ENCODE data around the gene MBOAT2.

Gene MBOAT2

DNA sequence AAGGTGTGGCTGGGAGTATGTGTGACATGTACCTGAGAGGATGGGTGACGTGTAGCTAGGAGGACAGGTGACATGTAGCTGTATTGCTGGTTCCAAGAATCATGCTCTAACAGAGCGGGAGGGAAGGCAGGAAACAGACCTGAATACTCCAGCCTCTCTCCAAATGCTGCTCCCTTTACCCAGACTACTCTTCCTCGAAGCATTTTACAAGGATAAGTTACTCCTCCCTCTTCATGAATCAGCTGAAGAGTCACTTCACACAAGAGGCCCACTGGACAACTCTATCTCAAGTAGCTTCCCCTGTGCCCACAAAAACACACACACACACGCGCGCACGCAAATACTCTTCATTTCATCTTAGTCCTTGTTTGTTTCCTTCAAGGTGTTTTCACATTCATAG lies 113.5 kb downstream of the MBOAT2 start:
- no peak for DNase-seq

DNA sequence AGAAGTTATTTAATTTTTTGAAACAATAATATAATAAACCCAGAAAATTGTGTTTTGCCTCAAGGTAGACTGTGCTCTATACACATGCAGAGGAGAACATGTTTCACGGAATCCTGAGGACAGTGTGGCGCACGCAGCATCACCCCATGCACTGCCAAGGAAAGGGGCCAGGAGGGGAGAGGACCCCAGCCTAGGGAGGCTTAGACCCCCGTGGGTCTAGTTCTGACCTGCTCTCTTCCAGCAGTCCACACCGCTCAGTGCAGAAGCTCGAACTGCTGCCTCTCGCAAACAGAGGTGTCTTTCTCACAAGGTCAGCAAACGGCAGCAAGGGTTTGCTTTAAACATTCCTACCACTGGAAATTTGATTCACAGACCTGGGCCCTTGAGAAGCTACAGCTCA lies 114.5 kb downstream of the MBOAT2 start:
- DNase-seq = no peak

DNA sequence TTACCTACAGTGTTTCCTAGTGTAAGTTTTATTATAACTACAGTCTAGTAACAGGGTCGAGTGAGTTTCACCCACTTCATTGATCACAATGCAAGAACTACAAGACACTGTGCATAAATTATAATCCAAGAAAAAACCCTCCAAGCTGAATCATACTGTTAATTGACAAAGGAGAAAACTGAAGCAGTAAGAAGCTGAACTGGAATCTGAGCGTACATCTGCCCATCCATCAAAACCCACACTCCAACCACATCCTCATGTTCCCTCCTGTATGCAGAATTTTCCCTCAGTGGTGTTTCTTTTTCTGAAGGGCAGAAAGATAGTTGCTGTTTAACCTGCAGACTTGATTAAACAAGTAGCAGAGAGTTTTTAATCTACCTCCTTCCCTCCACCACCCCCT lies 116.6 kb downstream of the MBOAT2 start:
- no peak for DNase-seq

DNA sequence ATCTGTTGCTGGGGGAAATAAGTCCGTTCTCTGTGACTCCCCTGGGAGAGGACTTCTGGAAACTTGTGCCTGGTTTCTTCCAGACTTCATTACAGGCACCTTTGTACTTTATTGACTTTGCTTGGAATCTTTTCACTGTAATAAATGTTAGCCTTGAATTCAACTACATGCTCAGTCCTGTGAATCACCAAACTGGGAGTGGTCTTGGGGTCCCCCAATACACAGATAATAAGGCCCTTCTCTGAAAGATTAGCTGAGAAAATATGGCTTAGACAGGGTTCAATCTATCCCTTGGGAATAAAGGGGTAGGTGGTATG lies 117.3 kb downstream of the MBOAT2 start:
- DNase-seq = no peak

DNA sequence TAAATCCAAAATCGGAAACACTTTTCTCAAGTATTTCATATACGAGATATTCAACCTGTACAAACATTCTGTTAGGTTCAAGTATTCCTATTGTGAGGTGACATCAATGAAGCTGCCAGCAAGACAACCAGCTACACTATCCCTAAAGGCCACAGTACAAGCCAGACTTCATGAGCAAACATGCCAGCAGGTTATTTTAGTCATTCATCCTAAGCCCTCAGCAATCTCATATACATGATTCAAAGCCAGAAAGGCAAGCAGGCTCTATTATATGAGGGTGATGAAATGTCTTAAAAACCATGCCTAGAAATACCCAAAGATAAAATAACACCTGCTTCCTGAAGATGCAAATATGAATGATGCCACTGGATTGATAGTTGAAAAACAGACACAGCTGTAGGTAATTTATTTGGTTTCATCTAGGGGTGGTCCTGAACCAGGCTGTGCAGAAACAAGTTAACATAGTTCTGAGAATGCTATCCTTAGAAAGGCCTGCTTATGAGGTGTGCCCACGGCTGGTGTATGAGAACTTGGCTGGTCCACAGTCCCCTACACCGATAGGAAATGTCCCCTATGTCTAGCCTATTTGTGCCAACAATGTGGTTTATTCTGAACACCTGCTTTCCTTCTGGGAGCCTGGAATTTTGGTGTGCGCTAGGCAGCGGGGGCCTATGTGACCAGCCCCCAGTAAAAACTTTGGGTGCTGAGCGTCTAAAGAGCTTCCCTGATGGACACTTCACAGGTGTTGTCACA lies 117.9 kb downstream of the MBOAT2 start:
- DNase-seq = no peak

DNA sequence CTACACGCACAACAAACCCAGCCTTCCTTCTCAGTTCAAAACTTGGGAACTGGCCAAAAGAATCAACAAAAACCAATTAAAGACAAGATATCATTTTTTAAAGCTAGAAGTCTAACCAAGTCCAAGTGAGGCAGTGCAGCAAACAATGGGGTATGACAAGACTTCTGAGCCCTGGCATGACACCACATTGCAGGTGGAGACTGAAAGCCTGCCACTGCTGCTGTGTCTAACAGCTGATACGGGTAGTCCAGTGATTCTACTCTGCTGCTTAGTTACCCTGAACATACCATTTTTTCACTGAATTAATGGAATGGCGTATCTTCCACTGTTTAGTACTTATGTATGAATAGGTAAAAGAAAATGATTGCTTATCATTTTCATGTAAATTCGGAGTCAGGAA lies 118.7 kb downstream of the MBOAT2 start:
- no peak for DNase-seq

DNA sequence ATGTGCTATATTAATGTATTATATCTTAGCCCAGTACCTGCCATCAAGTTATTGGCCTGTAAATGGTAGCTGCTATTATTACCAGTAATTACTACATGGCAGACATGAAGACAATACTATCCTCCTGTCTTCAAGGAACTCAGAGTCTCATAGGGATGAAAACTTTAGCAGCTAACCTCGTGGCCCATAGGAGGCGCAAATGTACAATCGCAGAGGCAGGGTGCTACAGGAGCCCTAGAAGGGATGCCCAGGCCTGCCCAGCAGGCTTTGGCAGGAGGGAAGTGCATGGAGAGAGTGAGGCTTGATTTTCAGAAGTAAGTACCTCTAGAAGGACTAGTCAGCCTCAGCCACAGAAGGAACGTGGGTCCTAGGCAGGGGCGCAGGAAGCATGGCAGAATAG lies 121.4 kb downstream of the MBOAT2 start:
- no peak for DNase-seq

DNA sequence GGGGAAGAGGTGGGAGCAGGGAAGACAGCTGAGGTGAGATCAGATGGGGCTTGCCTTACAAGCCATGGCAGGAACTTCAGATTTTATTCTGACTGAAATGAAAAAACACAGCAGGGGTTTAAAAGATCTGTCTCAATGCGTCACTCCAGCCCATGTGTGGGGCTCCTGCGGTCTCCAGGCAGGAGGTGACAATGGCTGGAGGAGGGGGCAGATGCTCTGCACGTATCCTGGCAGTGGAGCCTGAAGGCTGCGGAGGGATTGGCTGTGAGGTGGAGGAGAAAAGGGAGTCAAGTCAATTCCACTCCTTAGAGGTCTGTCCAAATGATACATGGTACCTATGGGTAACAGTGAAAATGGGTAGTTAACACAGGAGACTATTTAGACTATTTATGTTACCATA lies 125.6 kb downstream of the MBOAT2 start:
- no peak for DNase-seq

DNA sequence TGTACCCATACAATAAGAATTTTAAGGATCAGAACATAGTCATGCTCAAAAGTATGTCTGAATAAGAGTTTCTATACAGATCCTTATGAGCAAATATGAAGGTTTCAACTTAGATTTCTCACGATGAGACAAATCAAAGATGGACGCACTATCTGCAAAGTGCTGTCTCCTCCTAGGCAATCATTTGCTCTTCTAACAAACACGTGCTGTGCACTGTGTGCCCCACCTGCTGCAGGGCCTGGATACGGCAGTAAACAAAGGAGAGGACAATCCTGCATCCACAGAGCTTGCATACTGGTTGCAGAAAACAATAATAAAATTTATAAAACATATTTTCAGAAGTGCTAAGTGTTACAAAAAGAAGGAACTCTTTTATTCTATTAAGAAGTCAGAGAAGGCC lies 126.2 kb downstream of the MBOAT2 start:
- no peak for DNase-seq

DNA sequence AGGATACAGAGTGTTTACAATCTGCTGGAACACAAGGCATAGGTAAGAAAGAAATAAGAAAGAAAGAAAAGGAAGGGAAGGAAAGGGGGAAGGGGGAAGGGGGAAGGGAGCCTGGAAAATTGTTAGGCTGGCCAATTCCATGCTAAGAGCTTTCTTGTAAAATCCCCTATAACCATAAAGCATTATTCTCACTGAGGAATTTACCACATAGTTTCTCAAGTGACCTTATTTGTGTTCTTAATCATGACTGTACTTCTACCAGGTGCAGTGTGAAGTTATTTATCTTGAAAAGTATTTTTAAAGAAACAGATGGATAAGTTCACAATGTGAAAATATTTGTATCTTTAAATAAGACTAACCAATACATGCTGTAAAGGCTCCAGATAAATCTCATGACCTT lies 126.9 kb downstream of the MBOAT2 start:
- DNase-seq = no peak

DNA sequence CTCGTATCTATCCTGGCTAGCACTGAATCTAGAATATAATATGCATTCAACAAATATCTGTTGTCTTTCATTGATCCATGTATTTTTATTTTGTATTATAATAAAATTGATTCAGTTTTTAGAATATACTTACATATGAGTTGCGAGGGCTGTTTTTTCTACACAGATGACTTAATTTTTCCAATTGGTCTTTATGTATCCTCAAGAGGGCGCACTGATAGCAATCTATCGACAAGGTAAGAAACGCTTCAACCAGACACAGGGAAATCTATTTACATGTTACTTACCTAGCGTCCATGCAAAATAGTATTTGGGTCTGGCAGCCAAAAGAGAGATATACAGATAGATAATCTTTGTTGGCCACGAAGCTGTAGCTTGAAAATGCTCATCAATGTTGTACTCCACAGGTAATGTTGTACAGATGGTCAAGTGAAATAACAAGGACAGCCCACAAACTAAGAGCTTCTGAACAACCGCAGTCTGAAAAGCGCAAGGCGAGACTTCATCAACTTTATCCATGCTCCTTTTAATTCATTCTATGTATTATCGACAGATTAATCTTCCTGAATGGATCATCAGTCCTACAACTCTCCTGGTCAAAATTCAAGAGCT lies 130.6 kb downstream of the MBOAT2 start:
- no peak for DNase-seq

DNA sequence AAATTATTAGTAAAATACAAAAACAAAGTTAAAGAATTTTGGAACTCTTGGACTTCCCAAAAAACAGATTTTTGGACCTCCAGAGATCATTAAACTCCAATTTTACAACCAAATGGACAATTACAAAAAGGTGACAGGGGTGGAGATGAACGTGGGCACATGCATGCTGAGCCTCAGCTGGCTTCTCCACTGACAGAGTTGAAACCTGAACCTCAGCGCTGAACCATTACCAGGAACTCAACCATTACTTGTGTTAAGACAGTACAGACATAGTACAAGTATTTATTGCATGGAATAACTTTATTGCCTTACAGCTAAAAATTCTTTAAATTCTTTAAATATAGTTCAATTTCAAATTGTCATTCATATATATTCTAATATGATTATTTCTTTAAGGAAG lies 133.0 kb downstream of the MBOAT2 start:
- no peak for DNase-seq

DNA sequence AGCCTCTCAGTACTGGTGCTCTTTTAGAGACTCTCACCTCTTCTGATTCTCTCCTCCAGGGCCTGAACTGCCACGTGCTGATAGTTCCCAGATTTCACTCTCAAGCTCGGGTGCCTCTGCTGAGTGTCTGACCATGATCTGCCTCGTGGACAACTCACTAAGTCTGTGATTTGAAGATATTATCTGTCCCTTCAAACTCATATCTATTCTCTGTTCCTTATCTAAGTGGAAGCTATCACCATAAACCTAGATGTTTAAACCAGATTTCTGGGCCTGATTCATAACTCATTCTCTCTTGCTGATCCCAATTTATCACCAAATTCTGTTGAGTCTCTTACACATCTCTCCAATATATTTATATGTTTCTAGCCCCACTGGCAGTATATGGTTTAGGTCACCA lies 136.1 kb downstream of the MBOAT2 start:
- DNase-seq = no peak

DNA sequence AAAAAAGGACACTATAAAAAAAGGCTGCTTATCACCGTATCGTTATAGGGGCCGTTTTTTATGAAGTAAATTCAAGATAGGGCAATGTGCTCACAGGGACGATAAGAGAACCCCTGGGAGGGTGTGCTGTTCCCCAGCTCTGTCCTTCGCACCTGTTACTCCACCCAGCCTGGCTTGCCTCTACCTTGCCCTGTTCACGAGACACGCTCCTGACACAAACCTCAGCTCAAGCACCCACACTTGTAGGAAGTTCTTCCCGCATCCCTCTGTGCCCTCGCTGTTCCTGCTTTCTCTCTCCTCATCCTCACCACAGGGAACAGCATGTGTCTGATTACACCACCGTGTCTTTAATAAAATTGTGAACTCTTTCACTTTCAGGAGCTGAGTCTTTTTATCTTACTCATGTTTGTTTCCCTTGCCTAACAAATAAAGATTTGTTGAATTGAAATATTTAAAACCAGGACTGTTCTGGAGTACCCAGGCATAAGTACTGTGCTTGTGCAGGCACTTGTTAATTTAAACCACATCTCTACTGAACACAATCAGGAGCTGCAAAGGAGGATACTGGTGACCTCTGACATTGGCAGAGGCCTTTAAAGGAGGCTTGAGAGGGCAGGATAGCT lies 140.0 kb downstream of the MBOAT2 start:
- DNase-seq = no peak

DNA sequence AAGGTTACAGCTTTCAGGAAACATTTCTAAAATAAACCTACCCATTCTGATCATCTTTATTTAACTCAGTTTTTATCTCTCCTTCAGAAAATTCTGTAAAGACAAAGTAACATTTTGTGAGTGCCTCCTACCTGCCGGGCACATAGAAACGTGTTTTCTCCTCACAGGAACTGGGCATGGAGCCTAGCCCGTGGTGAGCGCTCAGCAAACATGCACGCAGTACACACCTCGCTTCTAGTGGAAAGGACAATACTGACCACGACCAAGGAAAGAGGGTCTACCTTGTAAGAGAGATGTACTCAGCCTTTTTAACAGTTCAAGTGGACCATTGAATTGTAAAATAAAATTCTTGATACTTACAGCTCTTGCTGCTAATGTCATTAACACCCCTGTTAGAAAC lies 141.3 kb downstream of the MBOAT2 start:
- DNase-seq = no peak

DNA sequence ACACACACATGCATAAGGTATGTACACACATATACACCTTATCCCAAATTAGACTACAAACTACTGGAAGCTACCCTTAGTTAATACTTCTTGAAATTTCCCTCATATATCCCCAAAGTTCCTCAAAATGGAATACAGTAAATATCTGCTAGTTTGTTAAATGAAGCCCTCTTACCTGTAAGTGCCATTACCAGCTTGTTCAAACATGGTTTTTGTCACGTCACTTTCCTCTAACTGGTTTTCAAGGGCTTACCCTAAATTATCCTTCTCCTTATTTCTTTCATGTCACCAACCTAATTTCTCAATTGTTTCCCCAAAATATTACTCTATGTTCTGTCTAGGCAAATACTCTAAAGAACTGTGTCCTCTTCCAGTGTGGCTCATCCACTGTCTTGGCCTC lies 141.7 kb downstream of the MBOAT2 start:
- no peak for DNase-seq

DNA sequence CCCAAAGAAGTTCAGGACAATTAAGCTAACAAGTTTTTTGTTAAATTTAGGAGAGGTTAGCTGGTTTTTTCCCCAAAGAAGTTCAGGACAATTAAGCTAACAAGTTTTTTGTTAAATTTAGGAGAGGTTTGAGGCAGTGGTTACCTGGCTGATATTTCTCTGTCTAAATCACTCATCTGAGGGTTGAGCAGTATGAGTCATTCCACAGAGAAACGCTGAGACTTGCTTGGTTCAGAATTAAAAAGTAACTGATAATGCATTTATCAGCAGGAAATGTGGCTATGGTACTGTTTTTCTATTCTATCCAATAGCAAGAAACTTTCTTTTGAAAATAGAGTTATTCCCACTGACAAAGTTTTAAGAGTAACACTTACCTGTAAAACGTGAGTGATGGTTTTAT lies 143.2 kb downstream of the MBOAT2 start:
- DNase-seq = no peak

DNA sequence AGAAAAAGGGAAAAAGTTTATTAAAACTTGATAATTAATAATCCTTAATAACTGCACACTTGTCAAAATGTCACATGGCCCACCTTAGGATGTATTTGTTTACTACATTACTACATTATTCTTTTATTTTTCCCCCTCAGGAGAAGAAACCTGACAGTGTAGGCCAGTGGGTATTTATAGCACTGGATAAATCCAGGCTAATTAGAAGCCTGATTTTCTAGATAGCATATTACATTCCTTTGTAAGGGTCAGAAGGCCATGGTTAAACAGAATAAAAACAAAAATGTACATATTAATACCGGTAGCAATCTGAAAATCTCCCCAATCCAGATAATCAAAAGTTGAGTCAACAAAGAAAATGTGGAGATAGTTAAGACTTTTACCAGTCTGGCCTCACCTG lies 144.6 kb downstream of the MBOAT2 start:
- DNase-seq = no peak

DNA sequence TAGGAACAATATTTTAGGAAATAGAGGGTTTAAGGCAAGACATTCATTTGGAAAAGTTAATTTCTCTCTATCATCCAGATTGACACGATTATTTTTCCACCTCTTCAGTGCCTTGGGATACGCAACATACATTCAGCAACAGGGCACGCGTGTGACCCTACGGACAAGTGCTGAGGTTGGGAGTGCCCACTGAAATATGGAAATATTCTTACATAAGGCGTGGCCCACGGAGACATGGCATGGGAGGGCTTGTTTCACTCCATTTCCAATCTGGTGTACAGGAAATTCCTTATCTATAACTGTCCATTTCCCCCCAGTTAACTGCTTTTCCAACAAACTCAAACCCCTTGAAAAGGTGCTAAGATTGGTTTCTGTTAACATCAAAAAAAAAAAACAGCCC lies 145.2 kb downstream of the MBOAT2 start:
- DNase-seq = no peak

DNA sequence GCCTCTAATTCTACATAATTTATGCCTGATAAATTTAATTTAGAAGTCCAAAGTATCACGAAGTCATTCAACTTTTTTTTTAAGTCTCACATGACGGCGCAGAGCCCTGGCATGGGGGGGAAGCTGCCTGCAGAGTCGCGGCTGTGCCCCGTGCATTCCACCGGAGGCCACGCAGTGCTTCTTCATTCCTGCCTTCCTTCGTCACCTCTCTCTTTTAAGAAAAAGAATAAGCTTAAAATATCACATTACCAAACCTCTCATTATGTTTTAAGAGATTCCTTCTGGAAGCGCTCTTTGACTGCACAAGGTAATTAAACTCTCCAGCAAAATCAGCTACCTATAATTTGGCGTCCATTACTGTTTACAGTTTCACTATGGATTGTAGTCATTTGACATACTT lies 145.8 kb downstream of the MBOAT2 start:
- DNase-seq = no peak

DNA sequence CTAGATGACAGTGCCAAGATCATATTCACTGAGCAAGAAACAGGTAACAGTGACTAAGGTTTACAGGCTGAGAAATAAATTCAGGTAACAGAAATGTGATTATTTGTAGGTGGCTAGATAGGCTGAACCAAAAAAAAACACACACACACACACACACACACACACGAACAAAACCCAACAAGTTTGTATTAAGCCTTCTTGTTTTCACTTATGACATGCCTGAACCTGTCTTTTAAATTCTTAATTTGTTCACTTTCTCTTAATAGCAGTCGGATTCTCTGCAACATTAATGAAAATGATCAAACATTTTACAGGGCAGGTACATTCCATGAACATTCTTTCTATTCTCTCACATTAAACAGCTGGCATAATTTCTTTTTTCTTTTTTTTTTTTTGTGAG lies 147.3 kb downstream of the MBOAT2 start:
- no peak for DNase-seq

DNA sequence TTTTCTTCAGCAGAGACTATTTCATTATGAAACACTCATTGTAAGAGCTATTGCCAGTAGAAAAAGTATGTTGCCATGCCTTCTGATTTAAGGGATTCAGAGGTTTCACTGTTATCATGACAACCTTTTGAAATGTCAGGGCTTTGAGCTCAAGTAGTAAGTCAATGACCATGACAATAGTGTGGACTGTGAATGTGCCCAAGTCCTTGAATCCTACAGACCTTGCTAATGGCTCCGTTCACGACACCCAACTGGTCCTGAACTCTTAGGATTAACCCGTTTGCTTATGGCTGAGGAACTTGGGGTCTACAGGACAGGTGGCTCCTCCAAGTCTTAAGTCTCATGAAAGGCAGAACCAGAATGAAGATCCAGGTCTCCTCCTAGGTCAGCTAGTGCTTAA lies 148.5 kb downstream of the MBOAT2 start:
- DNase-seq = no peak

DNA sequence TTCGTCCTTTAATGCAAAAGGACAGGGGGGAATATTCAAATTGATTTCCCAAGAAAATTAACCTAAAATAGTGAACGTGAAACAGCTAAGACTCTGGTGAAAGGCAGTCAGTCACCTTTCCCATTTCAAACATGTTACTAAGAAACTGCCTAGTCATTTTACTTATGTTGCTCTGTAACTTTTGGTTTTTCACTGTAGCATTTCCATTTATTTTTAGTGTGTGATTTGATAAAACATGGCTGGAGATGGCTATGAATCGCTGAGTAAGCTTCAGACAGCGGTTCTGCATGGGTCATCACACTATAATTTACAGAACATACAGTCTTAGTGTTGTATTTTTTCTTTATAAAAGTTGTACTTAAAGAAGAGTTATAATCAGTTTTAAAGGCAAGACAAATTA lies 150.1 kb downstream of the MBOAT2 start:
- DNase-seq = no peak

DNA sequence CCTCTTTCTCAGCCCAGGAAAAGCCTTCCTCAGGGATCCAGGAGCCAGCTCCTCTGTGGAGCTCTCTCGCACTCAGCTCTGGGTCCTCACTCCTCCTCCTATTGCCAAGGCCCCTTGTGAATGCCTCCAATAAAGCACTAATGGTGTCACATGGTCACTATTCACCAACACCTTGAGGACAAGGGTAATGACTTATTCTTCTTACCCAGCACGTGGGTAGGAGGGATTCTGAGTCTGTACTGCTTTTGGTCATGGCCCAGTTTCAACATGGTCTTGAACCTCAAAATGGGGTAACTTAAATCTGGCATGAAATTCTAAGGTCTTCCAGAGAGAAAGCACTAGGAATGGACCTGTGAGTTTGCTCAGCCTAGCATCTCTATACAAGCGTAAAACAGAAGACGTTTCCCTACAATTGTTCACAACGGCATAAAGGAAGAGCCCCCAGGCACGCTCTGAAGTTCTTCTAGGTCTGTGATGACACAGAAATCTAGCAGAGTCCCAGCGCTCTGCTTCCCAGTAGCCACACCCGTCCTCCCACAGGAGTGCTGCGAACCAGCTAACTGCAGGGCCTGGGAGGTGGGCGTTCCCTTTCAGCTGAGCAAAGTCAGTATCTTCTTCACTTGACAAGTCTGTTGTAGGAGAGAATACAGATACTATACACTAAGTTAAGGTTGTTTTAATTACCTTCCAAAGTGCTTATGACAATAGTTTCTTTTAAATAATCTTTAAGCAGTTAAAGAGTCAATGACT lies 151.5 kb downstream of the MBOAT2 start:
- DNase-seq = no peak
